GM12801 (cell line): ENCODE measurements around the gene DNTT.

Source experiments
- TF ChIP-seq, protein P1 (sequence below): IDR thresholded peaks from one replicate; pipeline ENCODE4 v1.5.1; 2011; ENCODE audit warnings: control low read depth; ENCODE audit not compliant: insufficient read length; ENCODE audit errors: extremely low read depth

DNTT gene

DNA sequence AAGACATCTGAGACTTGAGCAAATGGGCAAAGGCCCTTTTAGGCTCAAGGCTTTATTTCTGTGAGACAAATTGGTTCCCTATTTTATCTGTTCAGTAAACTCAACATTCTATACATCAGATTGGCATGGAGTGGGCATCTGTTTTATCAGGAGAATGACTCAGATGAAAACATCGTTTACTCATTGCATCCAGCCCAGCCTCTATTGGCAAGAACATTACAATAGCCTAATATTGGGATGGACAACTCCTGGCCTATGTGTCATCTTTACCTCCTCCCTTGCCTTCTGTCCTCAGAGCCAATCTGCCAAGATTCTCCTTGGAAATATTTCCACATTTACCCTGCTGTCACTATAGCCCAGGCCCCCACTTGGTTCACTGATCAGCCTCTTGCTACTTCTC lies 27.4 kb upstream of the DNTT start:
- TF ChIP-seq, protein P1, sequence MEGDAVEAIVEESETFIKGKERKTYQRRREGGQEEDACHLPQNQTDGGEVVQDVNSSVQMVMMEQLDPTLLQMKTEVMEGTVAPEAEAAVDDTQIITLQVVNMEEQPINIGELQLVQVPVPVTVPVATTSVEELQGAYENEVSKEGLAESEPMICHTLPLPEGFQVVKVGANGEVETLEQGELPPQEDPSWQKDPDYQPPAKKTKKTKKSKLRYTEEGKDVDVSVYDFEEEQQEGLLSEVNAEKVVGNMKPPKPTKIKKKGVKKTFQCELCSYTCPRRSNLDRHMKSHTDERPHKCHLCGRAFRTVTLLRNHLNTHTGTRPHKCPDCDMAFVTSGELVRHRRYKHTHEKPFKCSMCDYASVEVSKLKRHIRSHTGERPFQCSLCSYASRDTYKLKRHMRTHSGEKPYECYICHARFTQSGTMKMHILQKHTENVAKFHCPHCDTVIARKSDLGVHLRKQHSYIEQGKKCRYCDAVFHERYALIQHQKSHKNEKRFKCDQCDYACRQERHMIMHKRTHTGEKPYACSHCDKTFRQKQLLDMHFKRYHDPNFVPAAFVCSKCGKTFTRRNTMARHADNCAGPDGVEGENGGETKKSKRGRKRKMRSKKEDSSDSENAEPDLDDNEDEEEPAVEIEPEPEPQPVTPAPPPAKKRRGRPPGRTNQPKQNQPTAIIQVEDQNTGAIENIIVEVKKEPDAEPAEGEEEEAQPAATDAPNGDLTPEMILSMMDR, result no peak

DNA sequence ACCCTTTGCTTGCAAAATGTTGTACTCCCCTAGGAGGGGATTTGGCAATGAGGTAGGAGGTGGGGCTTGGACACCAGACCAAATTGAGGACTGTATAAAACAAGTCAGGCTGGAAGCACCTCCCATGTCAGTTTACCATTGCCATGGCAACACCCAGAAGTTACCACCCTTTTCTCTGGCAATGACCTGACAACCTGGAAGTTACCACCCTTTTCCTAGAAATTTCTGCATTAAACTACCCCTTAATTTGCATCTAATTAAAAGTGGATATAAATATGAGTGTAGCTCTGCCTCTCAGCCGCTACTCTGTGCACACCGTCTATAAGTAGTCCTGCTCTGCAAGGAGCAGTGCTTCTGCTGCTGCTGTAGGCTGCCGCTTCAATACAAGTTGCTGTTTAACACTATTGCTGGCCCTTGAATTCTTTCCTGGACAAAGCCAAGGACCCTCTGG lies 25.0 kb upstream of the DNTT start:
- TF ChIP-seq, protein P1, result no peak

DNA sequence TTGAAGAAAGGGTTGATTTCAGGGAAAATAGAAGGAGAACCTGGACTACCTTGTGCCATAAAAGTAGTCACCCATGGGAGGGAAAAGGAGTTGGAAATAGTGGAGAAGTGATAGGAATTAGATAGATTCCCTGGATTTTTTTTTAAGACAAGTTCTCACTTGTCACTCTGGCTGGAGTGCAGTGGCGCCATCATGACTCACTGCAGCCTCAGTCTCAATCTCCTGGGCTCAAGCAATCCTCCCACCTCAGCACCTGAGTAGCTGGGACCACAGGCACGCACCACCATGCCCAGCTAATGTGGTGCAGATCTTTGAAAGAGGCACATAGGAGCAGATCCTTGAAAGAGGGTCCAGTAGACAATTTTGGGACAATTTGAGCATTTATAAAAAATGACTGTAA lies 23.4 kb upstream of the DNTT start:
- TF ChIP-seq, protein P1, result no peak

DNA sequence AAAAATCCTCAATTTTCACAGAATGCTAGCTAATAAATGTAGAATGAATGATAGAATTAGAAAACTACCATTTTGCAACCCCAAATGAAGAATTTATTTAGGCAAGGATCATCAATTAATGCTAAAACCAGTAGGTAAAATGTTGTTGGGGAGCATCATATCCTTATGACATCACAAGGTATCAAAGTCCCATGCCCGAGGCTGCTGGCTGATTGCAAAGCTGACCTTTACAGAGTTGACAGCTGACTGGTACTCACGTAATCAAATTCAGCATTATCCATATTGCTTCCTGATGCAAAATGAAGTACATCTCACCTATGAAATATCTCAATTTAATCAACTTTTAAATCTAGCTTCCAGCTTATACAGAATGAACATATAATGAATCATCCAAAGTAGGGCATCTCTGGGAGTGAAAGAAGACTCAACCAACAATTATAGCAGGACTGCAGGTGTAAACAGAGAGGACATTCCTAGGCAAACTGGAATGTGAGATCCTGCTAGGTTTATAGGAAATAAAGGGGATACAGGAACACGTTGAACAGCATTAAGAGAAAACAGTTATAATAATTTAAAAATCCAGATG lies 22.7 kb upstream of the DNTT start:
- TF ChIP-seq, protein P1, result no peak

DNA sequence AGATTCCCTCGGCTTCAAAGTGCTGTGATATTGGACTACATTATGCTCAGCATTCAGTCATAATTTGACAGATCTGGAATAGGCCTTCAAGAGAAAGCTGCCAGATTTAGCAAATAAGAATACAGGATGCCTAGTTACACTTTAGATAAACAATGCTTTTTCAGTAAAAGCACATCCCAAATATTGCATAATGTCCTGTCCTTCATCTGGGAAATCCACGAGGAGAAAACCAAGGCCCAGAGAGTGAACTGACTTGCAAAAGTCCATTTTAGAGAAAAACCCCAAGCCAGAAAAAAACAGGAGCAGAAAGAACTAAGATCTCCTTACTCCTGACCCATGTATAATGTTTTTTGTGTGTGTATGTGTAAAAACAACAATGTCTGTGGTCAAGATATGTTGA lies 20.9 kb upstream of the DNTT start:
- TF ChIP-seq, protein P1, result no peak

DNA sequence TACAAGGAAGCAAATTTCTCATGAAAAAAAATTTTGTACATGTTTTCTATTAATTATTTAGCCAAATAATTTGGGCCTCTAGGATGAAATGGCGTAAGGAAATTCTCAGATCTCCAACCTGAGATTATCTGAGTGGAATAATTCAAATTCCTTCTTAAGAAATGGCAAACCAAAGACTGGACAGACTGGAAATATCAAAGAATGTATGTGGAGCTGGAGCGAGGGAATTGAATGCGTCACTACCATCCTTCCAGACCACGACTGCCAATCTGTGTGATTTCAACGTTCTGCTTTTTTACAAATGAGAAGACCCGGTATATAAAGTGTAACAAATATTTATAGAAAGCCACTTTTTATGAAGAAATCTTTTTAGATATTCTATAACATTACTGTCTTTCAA lies 20.5 kb upstream of the DNTT start:
- TF ChIP-seq, protein P1, result no peak

DNA sequence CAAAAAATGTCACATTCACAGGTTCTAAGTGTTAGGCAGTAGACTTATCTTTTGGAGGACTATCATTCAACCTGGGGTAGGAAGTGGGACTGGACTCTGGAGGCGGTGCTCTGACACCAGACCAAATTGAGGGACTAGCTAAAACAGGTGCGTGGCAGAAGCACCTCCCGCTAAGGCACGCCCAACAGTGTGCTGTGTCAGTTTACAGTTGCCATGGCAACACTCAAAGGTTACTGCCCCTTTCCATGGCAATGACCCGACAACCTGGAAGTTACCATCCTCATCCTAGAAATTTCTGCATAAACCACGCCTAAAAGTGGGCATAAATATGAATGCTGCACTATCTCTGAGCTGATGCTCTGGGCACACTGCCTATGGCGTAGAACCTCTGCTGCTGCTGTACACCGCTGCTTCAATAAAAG lies 18.9 kb upstream of the DNTT start:
- TF ChIP-seq, protein P1, result no peak
